PC-9 (cell line): ENCODE measurements around the gene BANP. TPM values are rescaled to one million over a fixed set of nuclear protein-coding genes. Genes with fewer than 3 reads are reported as not detected.
"Not testable (repeated sequence)": the region's sequence is repeated elsewhere in the genome, so short reads cannot be mapped to it uniquely, and the experiment has no call there.

ENCODE experiments used
- BruUV-seq: library from RNA; stranded (reverse); fragments of 400-500 nt; replicated peaks from 2 replicates; lab custom pipeline; 2021; lab: Mats Ljungman, UMichigan
- CTCF ChIA-PET: fragments of 300-600 bp; sonication (Branson Sonifier 250); formaldehyde crosslinking; loops from one replicate; lab custom pipeline; 2022; ENCODE audit warnings: antibody characterized with exemption; lab: Charles Lee
- POLR2A ChIA-PET: fragments of 300-600 bp; sonication (Branson Sonifier 250); formaldehyde crosslinking; loops from one replicate; lab custom pipeline; 2022; ENCODE audit warnings: antibody characterized with exemption; ENCODE audit not compliant: unreplicated experiment; lab: Charles Lee
- DNase-seq, 2 experiments: peaks; one replicate each; pipeline versions ENCODE4 v3.0.0 to v3.0.0-alpha.2; 2015 to 2022; ENCODE audit warnings: mixed read lengths in 1 of 2
- H2AFZ ChIP-seq: fragments of 200-600 bp; sonication (generic); 2 replicates; pipeline ENCODE4 v1.8.1; 2017; ENCODE audit warnings: antibody characterized with exemption
- H3F3A ChIP-seq: fragments of 200-600 bp; sonication (generic); 2 replicates; pipeline ENCODE4 v1.8.1; 2017; ENCODE audit warnings: antibody characterized with exemption, mild to moderate bottlenecking, low read depth; ENCODE audit not compliant: insufficient read depth
- H3K27ac ChIP-seq: fragments of 200-600 bp; sonication (generic); 2 replicates; pipeline ENCODE4 v1.6.1; 2016; ENCODE audit warnings: mixed run types
- H3K27me3 ChIP-seq: fragments of 200-600 bp; sonication (generic); 2 replicates; pipeline ENCODE4 v1.6.1; 2016; ENCODE audit warnings: low read depth, mixed run types; ENCODE audit not compliant: insufficient read depth
- H3K36me3 ChIP-seq: fragments of 200-600 bp; sonication (generic); 2 replicates; pipeline ENCODE4 v1.6.1; 2016; ENCODE audit warnings: low read depth, mixed run types
- H3K4me1 ChIP-seq: fragments of 200-600 bp; sonication (generic); replicated peaks from 2 replicates; pipeline ENCODE4 v1.6.1; 2016; ENCODE audit warnings: mixed run types; ENCODE audit not compliant: insufficient read depth
- H3K4me2 ChIP-seq: fragments of 200-600 bp; sonication (generic); 2 replicates; pipeline ENCODE4 v1.6.1; 2017; ENCODE audit warnings: mixed run types
- H3K4me3 ChIP-seq: fragments of 200-600 bp; sonication (generic); 2 replicates; pipeline ENCODE4 v1.6.1; 2016; ENCODE audit warnings: mixed run types
- H3K79me2 ChIP-seq: fragments of 200-600 bp; sonication (generic); 2 replicates; pipeline ENCODE4 v1.6.1; 2017; ENCODE audit warnings: low read depth, mixed run types
- H3K9me2 ChIP-seq: fragments of 200-600 bp; sonication (generic); 2 replicates; pipeline ENCODE4 v1.8.1; 2017; ENCODE audit warnings: mild to moderate bottlenecking; ENCODE audit not compliant: insufficient read depth
- H3K9me3 ChIP-seq: fragments of 200-600 bp; sonication (generic); 2 replicates; pipeline ENCODE4 v1.8.1; 2016; ENCODE audit warnings: low read depth; ENCODE audit not compliant: insufficient read depth
- H4K20me1 ChIP-seq: fragments of 200-600 bp; sonication (generic); 2 replicates; pipeline ENCODE4 v1.8.1; 2017; ENCODE audit not compliant: insufficient read depth
- EZH2 ChIP-seq: fragments of 200-600 bp; sonication (generic); IDR thresholded peaks from 2 replicates; pipeline ENCODE4 v1.8.0; 2017; ENCODE audit warnings: antibody characterized with exemption, low read depth
- intact Hi-C: fragments of 100-400 bp; cut with micrococcal nuclease; formaldehyde crosslinking; loops from one replicate; pipeline ENCODE4 v1.10.0; 2022; ENCODE audit not compliant: unreplicated experiment
- total RNA-seq: library from RNA; stranded (reverse); gene quantifications from 2 replicates; pipeline ENCODE4 v1.2.3, GENCODE V29; 2021
- TF ChIP-seq, protein P1 (sequence below): fragments of 200-600 bp; sonication (generic); conservative IDR thresholded peaks from 2 replicates; pipeline ENCODE4 v1.6.1; 2017; ENCODE audit warnings: mixed run types, antibody characterized with exemption, mild to moderate bottlenecking, moderate library complexity

The BANP gene
- total RNA-seq, 1 experiment from 2014 or later: 73.2 TPM

DNA sequence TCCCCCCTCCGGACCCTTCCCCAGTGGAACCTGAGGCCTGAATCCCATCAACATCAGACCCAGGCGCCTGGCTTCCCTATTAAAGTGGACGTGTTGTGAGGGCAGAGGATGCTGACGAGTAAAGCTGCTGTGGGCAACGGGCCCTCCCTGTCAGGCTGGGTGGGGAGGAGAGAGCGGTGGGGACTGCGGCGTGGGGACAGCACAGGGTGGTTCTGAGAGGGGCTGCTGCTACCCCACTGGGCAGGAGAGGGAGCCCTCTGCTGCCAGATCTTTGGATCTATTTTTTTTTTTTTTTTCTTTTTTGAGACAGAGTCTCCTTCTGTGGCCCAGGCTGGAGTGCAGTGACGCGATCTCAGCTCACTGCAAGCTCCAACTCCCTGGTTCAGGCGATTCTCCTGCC, 20.8 kb upstream of the BANP start:
- TF ChIP-seq, protein P1, sequence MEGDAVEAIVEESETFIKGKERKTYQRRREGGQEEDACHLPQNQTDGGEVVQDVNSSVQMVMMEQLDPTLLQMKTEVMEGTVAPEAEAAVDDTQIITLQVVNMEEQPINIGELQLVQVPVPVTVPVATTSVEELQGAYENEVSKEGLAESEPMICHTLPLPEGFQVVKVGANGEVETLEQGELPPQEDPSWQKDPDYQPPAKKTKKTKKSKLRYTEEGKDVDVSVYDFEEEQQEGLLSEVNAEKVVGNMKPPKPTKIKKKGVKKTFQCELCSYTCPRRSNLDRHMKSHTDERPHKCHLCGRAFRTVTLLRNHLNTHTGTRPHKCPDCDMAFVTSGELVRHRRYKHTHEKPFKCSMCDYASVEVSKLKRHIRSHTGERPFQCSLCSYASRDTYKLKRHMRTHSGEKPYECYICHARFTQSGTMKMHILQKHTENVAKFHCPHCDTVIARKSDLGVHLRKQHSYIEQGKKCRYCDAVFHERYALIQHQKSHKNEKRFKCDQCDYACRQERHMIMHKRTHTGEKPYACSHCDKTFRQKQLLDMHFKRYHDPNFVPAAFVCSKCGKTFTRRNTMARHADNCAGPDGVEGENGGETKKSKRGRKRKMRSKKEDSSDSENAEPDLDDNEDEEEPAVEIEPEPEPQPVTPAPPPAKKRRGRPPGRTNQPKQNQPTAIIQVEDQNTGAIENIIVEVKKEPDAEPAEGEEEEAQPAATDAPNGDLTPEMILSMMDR: peak; percentile 59
- TF ChIP-seq EZH2: no peak
- Histone ChIP-seq H3K27me3 (no peaks in the 10 kb centered on the region), H4K20me1 (no peaks in the 10 kb centered on the region), H3F3A (no peaks in the 10 kb centered on the region), H3K9me2 (no peaks in the 10 kb centered on the region), H3K4me3 (no peak overlapping the region), H3K4me2 (no peak overlapping the region), H3K4me1 (no peaks in the 10 kb centered on the region), H2AFZ (no peak overlapping the region), H3K79me2 (no peaks in the 10 kb centered on the region), H3K36me3 (no peaks in the 10 kb centered on the region), H3K9me3 (no peaks in the 10 kb centered on the region), H3K27ac (no peak overlapping the region)
- POLR2A ChIA-PET: no interaction called here
- no TSS peak for BruUV-seq
- intact Hi-C loops: no loop called here
- DNase-seq: peak in 1 of 2 experiments; percentile 25
- CTCF ChIA-PET: interaction anchor here (0.7 kb wide), 2 partner anchors 15 to 640 kb away, joined by 12 to 13 read pairs; partner anchors contain the start of gene ZC3H18

- Histone ChIP-seq H3K4me1 (no peaks in the 10 kb centered on the region), H3K9me3 (no peaks in the 10 kb centered on the region), H3K36me3 (no peaks in the 10 kb centered on the region), H3K9me2 (no peaks in the 10 kb centered on the region), H3K4me2 (no peak overlapping the region), H3K27ac (no peak overlapping the region), H2AFZ (no peak overlapping the region), H3K4me3 (no peak overlapping the region), H4K20me1 (no peaks in the 10 kb centered on the region), H3F3A (no peaks in the 10 kb centered on the region), H3K27me3 (no peaks in the 10 kb centered on the region), H3K79me2 (no peaks in the 10 kb centered on the region)
- CTCF ChIA-PET: interaction anchor here (0.7 kb wide), 1 partner anchor 673 kb away, joined by 10 read pairs; no protein-coding TSS in a partner anchor
- TF ChIP-seq, protein P1: no peak
- TF ChIP-seq EZH2: no peak
- no peak for DNase-seq
- intact Hi-C loops: no loop called here
- POLR2A ChIA-PET: no interaction called here
- no TSS peak for BruUV-seq
These were observed 19.7 kb upstream of the BANP start for GRCh38 chr16:87931504-87931903.

- H3K4me2 ChIP-seq, H3K79me2 ChIP-seq, H3K36me3 ChIP-seq, CTCF ChIA-PET, H3F3A ChIP-seq, H3K27ac ChIP-seq, H3K4me1 ChIP-seq, H3K27me3 ChIP-seq, intact Hi-C loops, H2AFZ ChIP-seq, H3K4me3 ChIP-seq, H4K20me1 ChIP-seq, H3K9me3 ChIP-seq, POLR2A ChIA-PET, H3K9me2 ChIP-seq, BruUV-seq, DNase-seq: not testable (repeated sequence)
These were observed 18.6 kb upstream of the BANP start for GRCh38 chr16:87932475-87933139.

DNA sequence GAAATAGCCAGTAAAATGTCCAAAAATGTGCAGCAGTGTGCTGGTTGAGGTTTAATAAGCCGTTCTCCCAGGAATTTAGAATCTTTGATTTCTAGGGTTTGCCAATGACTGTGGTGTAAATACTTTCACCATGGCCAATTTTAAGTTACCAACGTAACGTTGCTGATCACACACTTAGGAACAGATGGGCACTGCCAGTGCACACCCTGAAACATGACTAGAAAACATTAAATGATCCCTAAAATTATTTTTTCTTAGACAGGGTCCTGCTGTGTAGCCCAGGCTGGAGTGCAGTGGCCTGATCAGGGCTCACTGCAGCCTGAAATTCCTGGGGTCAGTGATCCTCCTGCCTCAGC, 18.1 kb upstream of the BANP start:
- Histone ChIP-seq H2AFZ (no peak overlapping the region), H3K36me3 (no peaks in the 10 kb centered on the region), H3K27me3 (no peaks in the 10 kb centered on the region), H3K4me3 (no peak overlapping the region), H4K20me1 (no peaks in the 10 kb centered on the region), H3K9me2 (no peaks in the 10 kb centered on the region), H3F3A (no peaks in the 10 kb centered on the region), H3K9me3 (no peaks in the 10 kb centered on the region), H3K4me1 (no peaks in the 10 kb centered on the region), H3K27ac (no peak overlapping the region), H3K79me2 (no peaks in the 10 kb centered on the region), H3K4me2 (no peak overlapping the region)
- ChIA-PET CTCF (no interaction called here), POLR2A (no interaction called here)
- no TSS peak for BruUV-seq
- no peak for TF ChIP-seq EZH2
- TF ChIP-seq, protein P1: no peak
- intact Hi-C loops: no loop called here
- no peak for DNase-seq

DNA sequence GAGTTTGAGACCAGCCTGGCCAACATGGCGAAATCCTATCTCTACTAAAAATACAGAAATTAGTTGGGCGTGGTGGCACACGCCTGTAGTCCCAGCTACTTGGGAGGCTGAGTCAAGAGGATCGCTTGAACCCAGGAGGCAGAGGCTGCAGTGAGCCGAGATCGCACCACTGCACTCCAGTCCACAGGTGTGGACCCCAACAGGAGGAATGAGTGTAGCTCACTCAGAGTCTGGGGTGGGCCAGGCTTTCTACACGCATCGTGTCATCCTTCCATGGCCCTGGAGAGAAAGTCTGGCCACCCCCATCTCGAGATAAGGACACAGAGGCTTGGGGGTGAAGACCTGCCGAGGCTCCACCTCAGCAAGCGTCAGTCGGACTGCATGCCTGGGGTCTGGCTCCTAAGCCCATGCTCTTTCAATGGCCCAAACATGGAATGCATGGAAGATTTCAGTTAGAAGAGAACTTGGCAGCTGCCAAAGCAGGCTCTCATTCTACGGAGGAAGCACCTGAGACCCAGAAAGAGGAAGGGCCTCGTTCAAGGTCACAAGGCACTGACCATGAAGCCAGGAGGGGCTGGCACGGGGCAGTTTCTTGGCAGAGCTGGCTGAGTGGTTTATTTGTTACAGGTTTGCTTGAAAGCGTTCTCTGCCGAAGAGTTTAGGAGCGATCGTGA, 16.3 kb upstream of the BANP start:
- BruUV-seq, H3F3A ChIP-seq, CTCF ChIA-PET, intact Hi-C loops, H2AFZ ChIP-seq, POLR2A ChIA-PET, H3K4me3 ChIP-seq, H3K4me2 ChIP-seq, H4K20me1 ChIP-seq, DNase-seq, H3K27ac ChIP-seq, H3K9me3 ChIP-seq, H3K79me2 ChIP-seq, H3K27me3 ChIP-seq, H3K4me1 ChIP-seq, H3K9me2 ChIP-seq, H3K36me3 ChIP-seq: not testable (repeated sequence)
